ENCODE results near the gene SYCE1L. TPM values are rescaled to one million over a fixed set of nuclear protein-coding genes. Genes with fewer than 3 reads are reported as not detected.

The SYCE1L gene
- total RNA-seq, 1 experiment from 2014 or later: 9.9 TPM

GRCh38 chr16:77227745-77228144, 28.5 kb downstream of the SYCE1L start:
- Histone ChIP-seq H2BK15ac (ENCODE audit: low read depth, low read length) (no peak overlapping the region), H2AK5ac (ENCODE audit: insufficient read length, low read length) (no peak overlapping the region), H3K79me2 (ENCODE audit: insufficient read depth, low read length) (no peaks in the 10 kb centered on the region), H4K8ac (replicated peaks; ENCODE audit: insufficient read length, low read depth, low read length) (no peak overlapping the region), H2BK120ac (ENCODE audit: low read depth, low read length, poor library complexity, severe bottlenecking) (no peak overlapping the region), H2AFZ (ENCODE audit: low read length) (no peak overlapping the region), H3K23ac (ENCODE audit: insufficient read length, low read depth, low read length) (no peak overlapping the region), H3K14ac (ENCODE audit: insufficient read depth, low read length) (no peak overlapping the region), H3K9me3 (ENCODE audit: control insufficient read depth, low read depth, low read length) (no peaks in the 10 kb centered on the region), H3K4me2 (ENCODE audit: insufficient read depth, insufficient read length, low read length) (no peak overlapping the region), H3K79me1 (ENCODE audit: insufficient read depth, low read depth, low read length, poor library complexity, severe bottlenecking) (no peaks in the 10 kb centered on the region), H4K91ac (ENCODE audit: insufficient read length, low read depth, low read length) (no peak overlapping the region), H4K20me1 (ENCODE audit: control insufficient read depth, insufficient read depth, insufficient read length) (no peaks in the 10 kb centered on the region), H3K9ac (ENCODE audit: extremely low read depth, insufficient read length, low read length) (no peak overlapping the region), H3T11ph (ENCODE audit: low read length) (no peak overlapping the region), H3K18ac (ENCODE audit: insufficient read length, low read depth, low read length) (peak overlapping the region; percentile 34), H3K27me3 (ENCODE audit: insufficient read depth, low read length) (no peaks in the 10 kb centered on the region), H2BK20ac (ENCODE audit: low read depth, low read length, poor library complexity, severe bottlenecking) (no peak overlapping the region), H3K23me2 (ENCODE audit: insufficient read length, low read depth, low read length, poor library complexity, severe bottlenecking) (no peaks in the 10 kb centered on the region), H4K5ac (ENCODE audit: insufficient read length, low read depth, low read length) (no peak overlapping the region), H3K27ac (ENCODE audit: insufficient read length, low read depth, low read length) (no peak overlapping the region), H3K4ac (ENCODE audit: low read depth, low read length) (no peak overlapping the region), H3K56ac (ENCODE audit: insufficient read length, low read depth, low read length) (no peak overlapping the region), H3K4me1 (ENCODE audit: insufficient read depth, low read length) (no peaks in the 10 kb centered on the region; the same call in 1 of the 2 replicates), H2BK5ac (ENCODE audit: insufficient read length, low read length) (no peak overlapping the region), H2BK12ac (ENCODE audit: insufficient read length, low read depth, low read length) (no peak overlapping the region)
- Mint-ChIP-seq H3K27ac (0 out of 7 replicates have a peak overlapping the region, but pooled peaks of 1 of the 3 experiments have one; percentile 24), H3K27me3 (ENCODE audit: low read depth) (peaks cover 2% of the 10 kb centered on the region; the same call in 1 of the 2 replicates), H3K9me3 (no peaks in the 10 kb centered on the region), H3K36me3 (ENCODE audit: insufficient read depth in 1 of 3, low read depth in 3 of 3) (peaks cover 0 to 7% (median 0%) of the 10 kb centered on the region in 3 experiments; a peak in 2 of 7 replicates), H3K4me3 (no peak overlapping the region), H3K4me1 (peaks cover 13 to 15% of the 10 kb centered on the region in 2 experiments)
- TF ChIP-seq, protein P1, sequence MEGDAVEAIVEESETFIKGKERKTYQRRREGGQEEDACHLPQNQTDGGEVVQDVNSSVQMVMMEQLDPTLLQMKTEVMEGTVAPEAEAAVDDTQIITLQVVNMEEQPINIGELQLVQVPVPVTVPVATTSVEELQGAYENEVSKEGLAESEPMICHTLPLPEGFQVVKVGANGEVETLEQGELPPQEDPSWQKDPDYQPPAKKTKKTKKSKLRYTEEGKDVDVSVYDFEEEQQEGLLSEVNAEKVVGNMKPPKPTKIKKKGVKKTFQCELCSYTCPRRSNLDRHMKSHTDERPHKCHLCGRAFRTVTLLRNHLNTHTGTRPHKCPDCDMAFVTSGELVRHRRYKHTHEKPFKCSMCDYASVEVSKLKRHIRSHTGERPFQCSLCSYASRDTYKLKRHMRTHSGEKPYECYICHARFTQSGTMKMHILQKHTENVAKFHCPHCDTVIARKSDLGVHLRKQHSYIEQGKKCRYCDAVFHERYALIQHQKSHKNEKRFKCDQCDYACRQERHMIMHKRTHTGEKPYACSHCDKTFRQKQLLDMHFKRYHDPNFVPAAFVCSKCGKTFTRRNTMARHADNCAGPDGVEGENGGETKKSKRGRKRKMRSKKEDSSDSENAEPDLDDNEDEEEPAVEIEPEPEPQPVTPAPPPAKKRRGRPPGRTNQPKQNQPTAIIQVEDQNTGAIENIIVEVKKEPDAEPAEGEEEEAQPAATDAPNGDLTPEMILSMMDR (conservative IDR thresholded peaks at IDR 0.05): no peak
- DNase-seq: no peak
- no CpG with 5 or more reads among the region's 5 CpGs for WGBS (ENCODE audit: extremely low coverage, insufficient read length, low lambda C conversion rate)

Data from H9 (cell line).